CD14-positive monocyte (primary cell): Measurements from ENCODE around the gene ZG16B. TPM values are rescaled to one million over a fixed set of nuclear protein-coding genes. Genes with fewer than 3 reads are reported as not detected.
A peak's percentile ranks its signal among the peaks of the same experiment; 100 is the strongest.

Experiments
- DNase-seq, 3 donors: peaks; one replicate each; pipeline ENCODE4 v3.0.0-alpha.2; 2011 to 2022
- H2AFZ ChIP-seq: 2 replicates; pipeline ENCODE4 v1.6.0; 2012; ENCODE audit warnings: mild to moderate bottlenecking, low read depth, low read length, inconsistent platforms; ENCODE audit not compliant: insufficient read depth, poor library complexity, severe bottlenecking
- H3K27ac ChIP-seq, 2 donors: 1 replicate in 1 of 2; 2 replicates in 1 of 2; pipeline ENCODE4 v1.5.1; 2012 to 2013; ENCODE audit warnings: low read length in 2 of 2, control low read depth in 1 of 2, inconsistent platforms in 1 of 2, low read depth in 1 of 2, mild to moderate bottlenecking in 1 of 2
- H3K27me3 ChIP-seq, 2 donors: one replicate each; pipeline versions ENCODE4 v1.6.0 to v1.6.1; 2011 to 2013; ENCODE audit warnings: low read length in 2 of 2; ENCODE audit not compliant: control insufficient read depth in 2 of 2, insufficient read depth in 2 of 2
- H3K36me3 ChIP-seq, 2 donors: replicated peaks in 1 of 2; 1 replicate in 1 of 2; 2 replicates in 1 of 2; pipeline versions ENCODE4 v1.5.1 to v1.6.1; 2012 to 2013; ENCODE audit warnings: low read length in 2 of 2, control low read depth in 1 of 2, inconsistent platforms in 1 of 2, mild to moderate bottlenecking in 1 of 2; ENCODE audit not compliant: insufficient read depth in 2 of 2, control insufficient read depth in 1 of 2
- H3K4me1 ChIP-seq, 2 donors: 1 replicate in 1 of 2; 2 replicates in 1 of 2; pipeline versions ENCODE4 v1.5.1 to v1.6.1; 2012 to 2013; ENCODE audit warnings: low read length in 2 of 2, control low read depth in 1 of 2, inconsistent platforms in 1 of 2, mild to moderate bottlenecking in 1 of 2, moderate library complexity in 1 of 2; ENCODE audit not compliant: insufficient read depth in 2 of 2, control insufficient read depth in 1 of 2
- H3K4me2 ChIP-seq: replicated peaks from 2 replicates; pipeline ENCODE3; 2012; ENCODE audit warnings: low read length, moderate library complexity, mild to moderate bottlenecking; ENCODE audit not compliant: poor library complexity, severe bottlenecking; ENCODE audit errors: extremely low read depth
- H3K4me3 ChIP-seq, 3 experiments: fragments of 200-600 bp in 1 of 3; sonication (generic) in 1 of 3; replicated peaks in 1 of 3; 1 replicate in 2 of 3; 2 replicates in 1 of 3; pipeline ENCODE4 v1.5.1; 2011 to 2013; ENCODE audit warnings: low read length in 3 of 3, mild to moderate bottlenecking in 3 of 3, control low read depth in 2 of 3, low read depth in 2 of 3, inconsistent platforms in 1 of 3, moderate library complexity in 1 of 3
- H3K79me2 ChIP-seq: 2 replicates; pipeline ENCODE4 v1.6.0; 2012; ENCODE audit warnings: mild to moderate bottlenecking, control low read depth, inconsistent platforms, low read length, moderate library complexity; ENCODE audit not compliant: insufficient read depth
- H3K9ac ChIP-seq: 2 replicates; pipeline ENCODE4 v1.6.0; 2017; ENCODE audit warnings: low read length, mild to moderate bottlenecking; ENCODE audit not compliant: insufficient read depth, poor library complexity, severe bottlenecking
- H3K9me3 ChIP-seq, 2 donors: replicated peaks in 1 of 2; 1 replicate in 1 of 2; 2 replicates in 1 of 2; pipeline versions ENCODE4 v1.5.1 to v1.6.1; 2012 to 2013; ENCODE audit warnings: low read length in 2 of 2, control low read depth in 1 of 2; ENCODE audit not compliant: control insufficient read depth in 1 of 2, insufficient read depth in 1 of 2
- H4K20me1 ChIP-seq: 2 replicates; pipeline ENCODE4 v1.6.0; 2012; ENCODE audit warnings: mild to moderate bottlenecking, low read length, control low read depth, moderate library complexity; ENCODE audit not compliant: insufficient read depth
- H3K27ac Mint-ChIP-seq, 7 donors: one replicate each; pipeline ENCODE4 v1.8.0; 2020; ENCODE audit warnings: mild to moderate bottlenecking in 7 of 7, mixed read lengths in 7 of 7, moderate library complexity in 6 of 7, inconsistent platforms in 2 of 7
- H3K27me3 Mint-ChIP-seq, 3 donors: one replicate each; pipeline ENCODE4 v1.8.0; 2021 to 2022; ENCODE audit warnings: low read depth in 3 of 3, mild to moderate bottlenecking in 3 of 3, mixed read lengths in 3 of 3, moderate library complexity in 3 of 3, inconsistent platforms in 1 of 3
- H3K36me3 Mint-ChIP-seq, 2 donors: one replicate each; pipeline ENCODE4 v1.8.0; 2020; ENCODE audit warnings: mixed read lengths in 2 of 2, inconsistent platforms in 1 of 2, mild to moderate bottlenecking in 1 of 2
- H3K4me1 Mint-ChIP-seq: one replicate; pipeline ENCODE4 v1.8.0; 2020; ENCODE audit warnings: mild to moderate bottlenecking, mixed read lengths
- H3K4me3 Mint-ChIP-seq, 2 donors: one replicate each; pipeline ENCODE4 v1.8.0; 2020; ENCODE audit warnings: mild to moderate bottlenecking in 2 of 2, mixed read lengths in 2 of 2, moderate library complexity in 1 of 2
- H3K9me3 Mint-ChIP-seq, 7 donors: one replicate each; pipeline ENCODE4 v1.8.0; 2020 to 2022; ENCODE audit warnings: mixed read lengths in 7 of 7, mild to moderate bottlenecking in 6 of 7, moderate library complexity in 6 of 7, inconsistent platforms in 2 of 7
- CTCF ChIP-seq: fragments of 200-600 bp; IDR thresholded peaks from one replicate; pipeline ENCODE4 v1.8.0; 2022; ENCODE audit warnings: antibody characterized with exemption, mild to moderate bottlenecking
- WGBS: methylation state at CpG from one replicate; pipeline ENCODE4 v1.1.5; 2013; ENCODE audit warnings: missing lambda C conversion rate; ENCODE audit not compliant: insufficient coverage; 5-methylcytosine and 5-hydroxymethylcytosine counted together
- intact Hi-C, 2 donors: fragments of 100-400 bp; cut with micrococcal nuclease; formaldehyde crosslinking; loops; one replicate each; pipeline versions ENCODE4 v1.15.0 to v1.15.1; 2023
- polyA plus RNA-seq, 3 donors: library from polyadenylated mRNA; depleted of rRNA in 1 of 3; unstranded in 2 of 3; stranded (reverse) in 1 of 3; fragments of 300-500 nt in 2 of 3; fragments of >200 nt in 1 of 3; fragmentation: Illumina TruSeq in 2 of 3; gene quantifications; 1 replicate in 2 of 3; 2 replicates in 1 of 3; pipeline ENCODE4 v1.2.3, GENCODE V29; 2012 to 2021

ZG16B gene
- polyA plus RNA-seq, 3 donors = 6.8 to 12.9 (median 11.0) TPM

GRCh38 chr16:2842340-2843000, 12.4 kb downstream of the ZG16B start:
- peak overlapping the region; percentile 65 for H3K4me2 ChIP-seq
- Mint-ChIP-seq H3K27ac (peak overlapping the region in 2 of 7 donors; percentile 25 to 37), H3K27me3 (peaks cover 5 to 17% (median 8%) of the 10 kb centered on the region in 3 donors), H3K9me3 (peaks cover 0 to 3% (median 0%) of the 10 kb centered on the region in 7 donors), H3K4me1 (peaks cover 14% of the 10 kb centered on the region), H3K36me3 (no peaks in the 10 kb centered on the region), H3K4me3 (peak overlapping the region; percentile 62 to 67)
- no peaks in the 10 kb centered on the region for H3K27me3 ChIP-seq
- H3K9ac ChIP-seq = no peak overlapping the region
- H3K79me2 ChIP-seq = no peaks in the 10 kb centered on the region
- no peaks in the 10 kb centered on the region for H3K36me3 ChIP-seq
- WGBS = 24% methylated on average over 34 of the region's 40 CpGs
- no peak overlapping the region for H3K27ac ChIP-seq
- TF ChIP-seq CTCF = peak; percentile 77
- no peaks in the 10 kb centered on the region for H3K9me3 ChIP-seq
- peak overlapping the region in 2 of 3 experiments; percentile 21 to 51 for H3K4me3 ChIP-seq
- peak overlapping the region; percentile 72 for H2AFZ ChIP-seq
- H4K20me1 ChIP-seq = no peaks in the 10 kb centered on the region
- intact Hi-C loops = no loop called here
- peaks cover 13% of the 10 kb centered on the region in 2 donors for H3K4me1 ChIP-seq
- peak; percentile 41 to 75 (median 43) for DNase-seq

- Histone ChIP-seq H3K9me3 (no peaks in the 10 kb centered on the region), H3K36me3 (no peaks in the 10 kb centered on the region), H4K20me1 (no peaks in the 10 kb centered on the region), H3K27me3 (no peaks in the 10 kb centered on the region), H3K4me2 (no peak overlapping the region), H3K9ac (no peak overlapping the region), H2AFZ (no peak overlapping the region), H3K4me1 (peaks cover 13% of the 10 kb centered on the region in 2 donors), H3K27ac (no peak overlapping the region), H3K79me2 (no peaks in the 10 kb centered on the region), H3K4me3 (no peak overlapping the region)
- intact Hi-C loops = no loop called here
- DNase-seq = no peak
- WGBS = 93% methylated on average over 4 of the region's 8 CpGs
- Mint-ChIP-seq H3K27ac (peak overlapping the region in 1 of 7 donors; percentile 50), H3K4me3 (no peak overlapping the region), H3K36me3 (no peaks in the 10 kb centered on the region), H3K27me3 (peaks cover 6 to 15% (median 8%) of the 10 kb centered on the region in 3 donors), H3K4me1 (peaks cover 14% of the 10 kb centered on the region), H3K9me3 (peaks cover 0 to 3% (median 0%) of the 10 kb centered on the region in 7 donors)
- no peak for TF ChIP-seq CTCF
Measured at GRCh38 chr16:2843526-2843925, 13.4 kb downstream of the ZG16B start.
